CD4-positive, alpha-beta T cell treated with Interleukin-6 at 100 ng/mL for 8 hours (primary cell): ENCODE data around the gene SETD1B.
A peak's percentile ranks its signal among the peaks of the same experiment; 100 is the strongest.

Source experiments
- DNase-seq: peaks from one replicate; pipeline ENCODE4 v3.0.0-alpha.2; 2020; ENCODE audit warnings: mixed read lengths, low spot score

SETD1B gene

DNA sequence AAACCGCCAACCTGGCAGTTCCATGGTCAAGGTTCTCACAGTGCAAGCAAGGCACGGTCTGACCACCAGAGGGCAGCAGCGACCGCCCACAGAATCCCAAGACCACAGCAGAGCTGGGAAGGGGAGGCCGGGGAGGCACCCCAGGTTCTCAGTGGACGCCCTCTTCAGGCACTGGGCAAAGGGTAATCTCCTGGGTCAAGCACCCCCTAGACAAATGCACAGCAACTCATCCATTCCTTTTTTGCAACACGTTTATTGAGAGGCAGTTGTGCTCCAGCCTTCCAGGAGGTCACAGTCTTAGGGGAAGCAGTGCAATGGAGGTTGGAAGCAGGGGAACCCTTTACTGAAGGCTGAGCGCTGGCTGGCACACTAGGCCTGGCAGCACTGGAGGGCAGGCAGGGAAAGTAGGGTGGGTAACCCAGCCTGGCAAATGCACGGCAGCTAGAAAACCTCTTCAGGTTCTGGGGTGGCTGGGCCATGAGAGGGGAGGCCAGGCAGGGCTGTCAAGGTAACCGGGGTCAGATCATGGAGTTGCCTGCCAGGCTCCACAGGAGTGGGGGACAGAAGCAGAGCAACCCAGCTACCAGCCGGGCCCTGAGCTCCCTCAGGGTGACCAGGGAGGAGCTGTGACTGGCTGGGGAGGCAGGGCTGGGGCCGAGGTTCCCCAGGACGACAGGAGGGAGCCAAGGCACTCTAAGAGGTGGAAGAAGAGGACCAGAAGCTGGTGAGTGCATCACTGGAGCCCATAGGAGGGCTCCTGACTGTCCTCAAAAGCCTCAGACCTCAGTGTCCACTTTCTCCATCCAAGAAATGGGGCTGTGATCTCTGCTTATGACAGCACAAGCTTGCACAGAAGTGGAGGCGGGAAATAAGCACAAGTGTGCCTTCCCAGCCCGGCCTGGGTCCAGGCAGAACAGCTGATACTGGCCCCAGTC lies 8.5 kb upstream of the SETD1B start:
- DNase-seq = peak; percentile 83

DNA sequence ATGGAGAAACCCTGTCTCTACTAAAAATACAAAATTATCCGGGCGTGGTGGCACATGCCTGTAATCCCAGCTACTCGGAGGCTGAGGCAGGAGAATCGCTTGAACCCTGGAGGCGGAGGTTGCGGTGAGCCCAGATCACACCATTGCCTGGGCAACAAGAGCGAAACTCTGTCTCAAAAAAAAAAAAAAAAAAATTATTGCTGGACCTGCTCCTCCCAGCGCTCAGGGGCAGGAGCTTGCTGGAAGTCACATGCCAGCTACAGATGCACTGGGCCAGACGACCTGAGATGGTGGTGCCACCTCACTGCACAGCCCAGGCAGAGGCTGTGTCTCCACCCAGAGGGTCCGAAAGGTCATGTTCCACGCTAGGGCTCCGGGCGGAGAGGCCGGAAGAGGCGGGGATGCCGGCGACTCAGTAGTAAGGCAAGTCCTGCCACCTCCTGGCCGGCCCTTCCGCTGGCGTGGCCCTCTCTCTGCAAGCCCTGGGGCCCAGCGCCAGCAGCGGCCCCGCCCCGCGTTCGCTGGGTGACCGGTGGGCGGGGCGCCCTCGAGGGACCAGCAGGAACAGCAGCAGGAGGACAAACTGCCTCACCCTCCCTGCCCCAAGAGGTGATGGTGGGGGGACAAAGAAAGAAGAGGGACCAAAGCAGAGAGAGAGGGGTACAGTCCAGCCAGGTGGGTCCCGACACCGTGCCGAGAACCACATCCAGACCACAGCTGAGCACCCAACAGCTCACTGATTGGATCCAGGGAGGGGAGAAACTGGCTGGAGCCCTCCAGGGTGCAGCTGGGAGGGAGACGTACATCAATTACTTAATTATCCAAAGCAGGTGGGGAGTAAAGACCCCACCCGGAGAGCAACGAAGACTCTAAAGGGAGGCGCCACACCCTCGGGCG lies 6.7 kb upstream of the SETD1B start:
- no peak for DNase-seq

DNA sequence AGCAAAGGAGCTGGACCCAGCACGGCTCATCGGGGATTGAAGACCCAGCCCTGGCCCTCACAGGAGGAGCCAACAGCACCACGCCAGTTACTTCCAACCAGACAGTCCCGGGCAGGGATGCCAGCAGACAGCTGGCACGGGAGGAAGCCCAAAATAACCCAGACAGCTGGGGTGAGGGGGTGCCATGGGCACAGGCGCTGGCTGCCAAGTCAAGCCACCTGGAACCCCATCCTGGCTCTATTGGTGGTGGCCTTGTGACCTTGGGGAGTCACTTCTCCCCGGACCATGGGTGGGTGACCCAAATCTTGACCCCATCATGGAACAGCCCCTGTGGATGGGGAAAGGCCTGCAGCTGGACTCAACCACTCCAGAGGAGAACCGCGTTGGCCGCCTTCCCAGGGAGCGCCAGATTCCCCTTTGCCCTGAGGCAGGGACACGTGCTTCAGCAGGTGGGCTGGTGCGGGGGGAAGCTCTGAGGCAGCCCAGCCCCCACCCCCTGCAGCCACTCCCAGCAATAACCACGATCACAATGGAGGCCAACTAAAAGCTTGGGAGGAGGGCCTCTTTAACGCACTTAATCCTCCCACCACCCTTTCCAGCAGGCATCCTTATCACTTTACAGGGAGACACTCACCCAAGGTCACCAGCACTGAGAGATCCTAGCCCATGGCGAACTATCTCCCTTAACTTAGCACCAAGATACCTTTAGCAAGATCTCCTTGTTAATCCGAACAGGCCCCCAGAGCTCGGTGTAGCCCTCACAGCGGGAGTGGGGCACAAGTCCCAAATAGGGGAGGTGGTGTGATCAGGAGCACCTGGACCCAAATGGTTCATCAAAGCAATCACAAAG lies 5.6 kb upstream of the SETD1B start:
- no peak for DNase-seq

DNA sequence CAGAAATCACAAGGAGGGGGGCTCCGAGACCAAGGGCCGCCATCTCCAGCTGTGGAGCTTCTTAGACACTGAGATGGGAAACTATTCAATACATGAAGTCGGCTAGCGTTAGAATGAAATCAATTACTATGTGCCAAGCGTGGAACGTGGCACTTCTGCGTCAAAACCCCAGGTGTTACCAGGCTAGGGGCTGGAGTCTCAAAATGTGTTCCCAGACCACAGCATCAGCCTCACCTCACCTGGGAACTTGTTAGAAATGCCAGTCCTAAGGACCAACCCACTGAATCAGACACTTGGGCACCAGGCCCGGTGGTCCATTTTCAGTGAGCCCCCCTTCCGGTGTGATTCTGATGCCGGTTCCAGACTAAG lies 5.0 kb upstream of the SETD1B start:
- no peak for DNase-seq

DNA sequence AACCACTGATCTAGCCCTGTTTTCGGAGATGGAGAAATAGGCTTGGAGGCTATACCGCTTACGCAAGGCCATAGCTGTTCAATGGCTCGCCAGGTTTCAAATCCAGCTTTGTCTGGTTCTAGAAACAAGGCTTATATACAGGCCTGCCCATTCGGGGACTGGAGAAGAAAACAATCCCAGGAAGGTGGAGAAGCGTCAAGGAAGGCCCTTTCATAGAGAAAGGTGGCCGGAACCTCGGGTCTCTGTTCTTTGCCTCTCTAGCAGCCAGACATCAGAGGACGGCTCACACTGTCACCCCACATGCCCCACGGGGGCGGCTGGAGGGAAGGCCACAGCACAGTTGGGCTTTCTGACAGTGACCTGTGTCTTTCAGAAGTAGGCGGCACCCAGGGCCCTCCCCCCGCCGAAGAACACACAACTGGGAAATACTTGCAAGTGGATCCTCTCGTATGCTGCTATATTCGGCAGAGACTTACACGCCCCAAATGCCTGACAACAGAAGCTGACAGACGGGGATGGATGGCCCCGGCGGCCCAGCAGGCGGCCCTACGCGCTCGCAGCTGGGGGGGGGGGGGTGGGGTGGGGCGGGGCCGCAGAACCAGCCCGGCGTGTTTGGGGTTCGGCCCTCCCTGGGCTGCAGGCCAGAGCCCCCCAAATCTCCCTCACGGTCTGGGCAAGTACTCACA lies 4.5 kb upstream of the SETD1B start:
- peak; percentile 63 for DNase-seq

DNA sequence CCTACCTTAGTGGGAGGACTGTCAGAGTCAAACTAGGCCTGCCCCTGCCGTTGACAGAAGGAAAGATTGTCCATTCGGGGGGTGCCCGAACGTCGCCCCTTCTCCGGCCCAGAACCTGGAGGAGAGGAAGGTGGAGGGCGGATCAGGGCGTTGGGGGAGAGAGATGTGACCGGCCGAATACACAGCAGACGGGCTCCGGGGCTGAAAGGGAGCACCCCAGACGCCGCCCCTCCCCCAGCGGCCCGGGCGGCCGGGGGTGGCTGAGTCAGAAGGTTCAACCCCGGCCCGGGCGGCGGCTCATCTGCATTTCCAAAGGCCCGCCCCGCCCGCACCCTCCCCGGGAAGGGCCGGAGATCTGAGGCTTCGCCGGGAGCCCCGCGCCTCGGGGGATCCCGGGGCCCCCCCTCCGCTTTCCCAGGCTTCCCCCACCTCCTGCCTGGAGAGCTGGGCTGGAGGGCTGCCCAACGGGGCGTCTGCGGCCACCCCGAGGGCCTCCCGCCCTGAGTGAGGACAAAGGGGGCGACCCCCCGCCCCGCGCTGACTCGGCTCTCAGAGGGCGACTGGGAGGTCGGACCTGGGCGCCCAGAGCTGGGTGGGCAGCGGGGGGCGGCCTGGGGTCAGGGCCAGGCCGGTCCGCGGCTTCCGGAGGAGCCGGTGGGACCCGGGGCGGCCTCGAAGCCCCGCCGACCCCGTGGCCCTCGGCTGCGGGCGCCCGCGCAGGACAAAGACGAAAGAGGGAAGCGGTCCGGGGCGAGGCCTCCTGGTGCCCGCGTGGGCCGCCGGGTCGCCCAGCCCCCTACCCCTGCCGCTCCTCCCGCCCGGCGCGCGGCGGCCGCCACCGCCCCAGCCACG lies 3.7 kb upstream of the SETD1B start:
- DNase-seq = peak; percentile 79

- DNase-seq = peak; percentile 69
These were observed 2.9 kb upstream of the SETD1B start for GRCh38 chr12:121800694-121801594.

- peak; percentile 74 for DNase-seq
These were observed 2.0 kb upstream of the SETD1B start for GRCh38 chr12:121801595-121802484.

- no peak for DNase-seq
These were observed 1.3 kb upstream of the SETD1B start for GRCh38 chr12:121802485-121802842.

DNA sequence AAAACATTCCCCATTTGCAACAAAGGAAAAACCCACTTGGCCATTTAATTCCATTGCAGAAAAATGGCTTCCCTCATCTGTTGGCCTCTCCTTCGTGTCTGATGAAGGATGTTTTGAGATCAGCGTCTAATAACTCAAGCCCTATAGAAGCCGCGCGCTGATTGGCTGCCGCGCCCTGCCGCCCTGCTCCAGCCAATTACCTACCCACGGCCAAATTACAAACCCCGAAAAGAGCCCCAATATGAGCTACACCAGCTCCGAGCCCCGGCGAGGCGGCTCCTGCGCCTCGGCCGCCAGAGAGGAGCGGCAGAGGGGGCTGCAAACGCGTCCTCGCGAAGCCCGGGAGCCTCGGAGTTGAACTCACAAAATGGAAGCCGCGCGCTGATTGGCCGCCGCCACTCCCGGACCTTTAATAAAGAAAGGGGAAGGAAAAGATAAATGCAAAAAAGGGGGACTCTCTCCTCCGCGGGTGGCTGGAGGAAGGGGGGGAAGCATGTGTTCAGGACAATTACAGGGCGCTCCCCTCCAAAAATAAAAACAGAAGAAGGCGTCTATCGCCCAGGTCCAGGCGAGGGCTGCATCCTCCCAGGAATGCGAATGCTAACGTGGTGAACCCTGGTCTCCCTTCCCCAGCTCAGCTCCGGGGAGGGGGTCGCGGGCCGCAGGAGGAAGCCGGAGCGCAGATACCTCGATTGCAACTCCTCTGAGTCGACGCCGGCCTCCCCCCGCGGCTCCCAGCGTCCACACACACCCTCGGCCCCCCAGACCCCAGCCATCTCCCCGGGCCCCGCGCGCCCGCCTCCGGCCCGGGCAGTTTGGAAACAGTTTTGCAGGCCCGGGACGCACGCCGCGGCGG lies 738 bp upstream of the SETD1B start:
- DNase-seq = peak; percentile 94

DNA sequence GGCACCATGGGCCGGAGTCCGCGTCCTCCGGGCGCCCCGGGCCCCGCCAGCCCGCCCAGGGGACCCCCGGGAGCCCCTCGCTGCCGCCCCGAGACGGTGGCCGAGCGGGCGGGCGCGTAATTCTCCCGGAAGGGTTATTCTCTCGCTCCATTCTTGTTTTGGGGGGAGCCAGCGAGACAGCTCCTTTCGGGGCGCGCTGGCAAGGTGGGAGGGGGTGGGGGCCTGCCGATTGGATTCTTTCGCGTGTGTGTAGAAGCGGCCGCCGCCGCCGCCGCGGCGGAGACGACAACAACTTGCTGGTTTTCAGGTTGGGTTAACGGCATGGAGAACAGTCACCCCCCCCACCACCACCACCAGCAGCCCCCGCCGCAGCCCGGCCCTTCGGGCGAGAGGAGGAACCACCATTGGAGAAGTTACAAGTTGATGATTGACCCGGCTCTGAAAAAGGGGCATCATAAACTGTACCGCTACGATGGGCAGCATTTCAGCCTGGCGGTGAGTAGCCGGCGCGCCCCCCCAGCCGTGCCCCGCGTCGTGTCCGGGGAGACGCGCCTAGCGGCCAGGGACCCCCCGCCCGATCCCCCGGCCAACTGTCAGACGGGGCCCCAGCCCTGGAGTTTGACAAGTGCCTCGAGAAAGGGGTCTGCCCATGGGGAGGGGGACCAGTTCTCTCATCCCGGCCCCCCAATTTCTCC lies 755 bp downstream of the SETD1B start:
- DNase-seq = peak; percentile 54

GRCh38 chr12:121805171-121806008 lies 1.6 kb downstream of the SETD1B start:
- no peak for DNase-seq

DNA sequence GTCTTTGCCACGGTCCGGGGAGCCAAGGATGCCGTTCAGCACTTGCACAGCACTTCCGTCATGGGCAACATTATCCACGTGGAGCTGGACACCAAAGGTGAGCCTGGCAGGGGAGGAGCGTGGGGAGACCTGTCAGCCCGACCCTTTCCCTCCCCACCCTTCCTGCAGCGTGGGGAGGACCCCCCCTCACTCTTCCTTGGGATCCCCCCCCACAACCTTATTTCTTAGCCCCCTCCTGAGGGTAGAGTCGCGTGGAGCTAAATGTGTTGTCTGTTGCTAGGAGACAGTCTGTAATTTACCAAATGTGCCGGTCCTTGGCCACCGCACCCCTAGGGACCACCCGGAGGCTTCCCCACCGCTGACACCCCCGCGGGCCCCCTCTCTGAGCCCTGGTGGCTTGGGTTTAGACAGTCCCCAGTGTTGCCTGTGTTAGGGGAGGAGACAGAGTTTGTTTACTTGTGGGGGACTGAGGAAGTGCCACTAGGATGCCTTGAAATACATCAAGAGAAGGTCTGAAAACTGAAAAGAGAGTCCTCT lies 2.3 kb downstream of the SETD1B start:
- no peak for DNase-seq

DNA sequence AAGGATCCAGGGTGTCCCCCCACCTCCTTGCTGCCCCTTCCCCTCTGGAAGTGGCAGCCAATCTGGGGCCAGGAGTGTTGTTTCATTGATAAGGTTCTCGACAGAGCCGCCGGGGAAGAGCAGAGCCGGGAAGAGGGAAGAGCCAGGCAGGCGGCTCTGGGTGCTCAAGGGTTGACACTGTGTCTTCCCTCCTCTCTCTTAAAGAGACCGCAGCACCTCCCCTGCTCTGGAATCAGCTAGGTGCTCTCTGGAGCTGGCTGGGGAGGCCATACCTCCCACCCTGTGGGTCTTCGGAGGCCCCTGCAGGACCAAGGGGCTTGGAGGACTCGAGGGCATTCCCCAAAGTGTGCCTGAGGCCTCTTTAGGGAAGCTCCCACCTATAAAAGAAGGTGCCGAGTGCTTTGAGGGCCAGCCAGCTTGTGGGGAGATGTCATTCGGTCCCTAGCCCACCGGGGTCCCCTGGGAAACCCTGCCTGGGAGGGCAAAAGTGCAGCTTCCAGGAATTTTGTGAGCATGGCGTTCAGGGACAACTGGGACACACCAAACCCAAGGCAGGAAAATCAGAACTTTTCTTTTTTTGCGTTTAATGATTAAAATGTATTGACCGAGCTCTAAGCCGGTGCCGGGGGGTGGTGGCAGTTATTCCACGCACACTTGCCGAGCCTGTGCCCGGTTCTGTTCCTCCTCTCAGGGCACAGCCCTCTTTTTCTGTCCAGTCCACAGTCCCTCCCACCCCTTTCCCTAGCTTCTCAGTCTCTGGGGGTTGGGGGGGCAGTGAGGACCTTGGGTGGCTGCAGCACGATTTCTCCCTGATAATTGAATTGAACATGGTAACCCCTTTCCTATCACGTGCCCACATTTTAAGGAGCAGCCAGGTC lies 3.0 kb downstream of the SETD1B start:
- no peak for DNase-seq
